Measurements from ENCODE around the gene TPPP2.

GRCh38 chr14:21043387-21043973 is 13.5 kb downstream of the TPPP2 start:
- TF ChIP-seq RARB (CRISPR knock-in tag; IDR thresholded peaks at IDR 0.05) (no peak), ZC3H10 (CRISPR knock-in tag; IDR thresholded peaks at IDR 0.05) (no peak), OSR1 (CRISPR knock-in tag; IDR thresholded peaks at IDR 0.05) (no peak), PPARA (CRISPR knock-in tag; IDR thresholded peaks at IDR 0.05; ENCODE audit: borderline replicate concordance) (no peak), ARNTL (CRISPR knock-in tag; IDR thresholded peaks at IDR 0.05; ENCODE audit: borderline replicate concordance, low read depth) (no peak), ZFP3 (CRISPR knock-in tag; IDR thresholded peaks at IDR 0.05) (no peak), BACH2 (CRISPR knock-in tag; IDR thresholded peaks at IDR 0.05; ENCODE audit: borderline replicate concordance) (no peak), TSHZ2 (CRISPR knock-in tag; IDR thresholded peaks at IDR 0.05) (no peak), CSDC2 (CRISPR knock-in tag; IDR thresholded peaks at IDR 0.05) (no peak), TOX (CRISPR knock-in tag; IDR thresholded peaks at IDR 0.05; ENCODE audit: borderline replicate concordance) (no peak), ZFP30 (CRISPR knock-in tag; IDR thresholded peaks at IDR 0.05) (no peak), TCF4 (CRISPR knock-in tag; IDR thresholded peaks at IDR 0.05; ENCODE audit: borderline replicate concordance) (no peak), POU6F1 (CRISPR knock-in tag; IDR thresholded peaks at IDR 0.05; ENCODE audit: borderline replicate concordance, low read depth) (no peak)

Data from SK-N-SH treated with all-trans-retinoic acid at 6 μM for 48 hours (cell line).